NB4 (cell line): ENCODE data around the gene ALG5.

Experiments
- DNase-seq: peaks from one replicate; pipeline ENCODE4 v3.0.0; 2010; ENCODE audit warnings: low read depth
- H3K4me3 ChIP-seq: one replicate; pipeline ENCODE4 v1.5.1; 2011; ENCODE audit warnings: mild to moderate bottlenecking, low read depth, low read length, moderate library complexity
- MYC ChIP-seq: IDR thresholded peaks from 2 replicates; pipeline ENCODE4 v1.6.1; 2011; ENCODE audit warnings: low read depth, low read length
- POLR2A ChIP-seq: IDR thresholded peaks from 2 replicates; pipeline ENCODE4 v1.6.1; 2011; ENCODE audit warnings: mild to moderate bottlenecking; ENCODE audit not compliant: insufficient read length; ENCODE audit errors: extremely low read depth
- TF ChIP-seq, protein P1 (sequence below): IDR thresholded peaks from one replicate; pipeline ENCODE4 v1.5.1; 2012; ENCODE audit warnings: low read depth, low read length
- TF ChIP-seq, protein P2 (sequence below): IDR thresholded peaks from 2 replicates; pipeline ENCODE4 v1.6.1; 2011; ENCODE audit warnings: low read depth, low read length

Gene ALG5

DNA sequence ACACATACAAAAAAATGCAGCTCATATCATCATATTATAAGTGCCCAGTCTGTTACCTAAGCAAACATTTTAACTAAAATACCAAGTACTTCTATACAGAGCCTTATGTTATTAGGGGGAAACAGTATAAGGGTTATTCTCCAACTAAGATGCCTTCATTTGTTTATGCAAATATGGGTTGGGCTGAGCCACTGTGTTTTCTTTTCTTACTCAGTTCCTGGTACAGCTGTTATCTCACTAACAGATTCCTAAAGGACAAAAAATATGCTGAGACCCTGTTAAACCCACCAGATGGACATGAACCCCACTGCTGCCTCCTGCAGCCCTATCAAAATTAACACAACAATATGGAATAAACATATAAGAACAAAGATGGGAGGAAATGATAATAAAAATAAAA is 44.6 kb downstream of the ALG5 start:
- TF ChIP-seq, protein P1, sequence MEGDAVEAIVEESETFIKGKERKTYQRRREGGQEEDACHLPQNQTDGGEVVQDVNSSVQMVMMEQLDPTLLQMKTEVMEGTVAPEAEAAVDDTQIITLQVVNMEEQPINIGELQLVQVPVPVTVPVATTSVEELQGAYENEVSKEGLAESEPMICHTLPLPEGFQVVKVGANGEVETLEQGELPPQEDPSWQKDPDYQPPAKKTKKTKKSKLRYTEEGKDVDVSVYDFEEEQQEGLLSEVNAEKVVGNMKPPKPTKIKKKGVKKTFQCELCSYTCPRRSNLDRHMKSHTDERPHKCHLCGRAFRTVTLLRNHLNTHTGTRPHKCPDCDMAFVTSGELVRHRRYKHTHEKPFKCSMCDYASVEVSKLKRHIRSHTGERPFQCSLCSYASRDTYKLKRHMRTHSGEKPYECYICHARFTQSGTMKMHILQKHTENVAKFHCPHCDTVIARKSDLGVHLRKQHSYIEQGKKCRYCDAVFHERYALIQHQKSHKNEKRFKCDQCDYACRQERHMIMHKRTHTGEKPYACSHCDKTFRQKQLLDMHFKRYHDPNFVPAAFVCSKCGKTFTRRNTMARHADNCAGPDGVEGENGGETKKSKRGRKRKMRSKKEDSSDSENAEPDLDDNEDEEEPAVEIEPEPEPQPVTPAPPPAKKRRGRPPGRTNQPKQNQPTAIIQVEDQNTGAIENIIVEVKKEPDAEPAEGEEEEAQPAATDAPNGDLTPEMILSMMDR = no peak
- TF ChIP-seq, protein P2, sequence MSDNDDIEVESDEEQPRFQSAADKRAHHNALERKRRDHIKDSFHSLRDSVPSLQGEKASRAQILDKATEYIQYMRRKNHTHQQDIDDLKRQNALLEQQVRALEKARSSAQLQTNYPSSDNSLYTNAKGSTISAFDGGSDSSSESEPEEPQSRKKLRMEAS = no peak
- TF ChIP-seq MYC (no peak), POLR2A (no peak)
- no peak overlapping the region for H3K4me3 ChIP-seq
- DNase-seq = no peak

DNA sequence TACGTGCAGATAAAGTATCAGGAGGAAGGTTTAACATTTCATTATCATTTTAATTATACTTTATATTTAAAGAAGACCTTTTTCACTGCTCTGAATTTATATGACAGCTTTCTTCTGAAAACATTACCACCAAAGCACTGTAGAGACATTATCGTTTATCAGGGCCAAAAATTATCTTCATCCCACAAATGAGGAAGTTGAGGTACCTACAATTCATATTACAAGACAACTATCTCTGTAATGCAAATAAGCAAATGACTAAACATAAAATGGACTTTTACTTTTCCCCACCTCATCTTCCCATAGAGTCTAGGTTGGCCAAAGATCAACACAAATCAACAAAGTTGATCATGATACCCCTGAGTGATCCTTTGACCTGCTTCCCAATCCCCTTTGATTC is 48.2 kb downstream of the ALG5 start:
- no peak for DNase-seq
- TF ChIP-seq MYC = no peak
- TF ChIP-seq, protein P2 = no peak
- TF ChIP-seq, protein P1 = no peak
- TF ChIP-seq POLR2A = no peak
- no peak overlapping the region for H3K4me3 ChIP-seq

DNA sequence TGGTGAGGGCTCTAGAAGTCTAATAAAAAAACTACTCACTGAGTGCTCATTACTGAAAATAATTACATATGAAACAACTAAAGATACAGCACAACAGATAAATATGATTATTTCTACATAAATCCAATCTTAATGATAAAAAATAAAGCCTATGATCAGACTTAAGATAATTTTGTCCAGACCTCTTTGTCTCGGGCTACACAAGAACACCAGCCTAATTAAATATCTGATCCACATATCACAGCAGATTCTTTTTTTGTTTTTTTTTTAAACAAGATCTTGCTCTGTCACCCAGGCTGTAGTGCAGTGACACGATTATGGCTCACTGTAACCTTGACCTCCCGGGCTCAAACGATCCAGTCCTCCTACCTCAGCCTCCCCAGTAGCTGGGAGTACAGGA is 48.8 kb downstream of the ALG5 start:
- H3K4me3 ChIP-seq = no peak overlapping the region
- DNase-seq = no peak
- no peak for TF ChIP-seq POLR2A
- TF ChIP-seq, protein P1 = no peak
- TF ChIP-seq MYC = no peak
- TF ChIP-seq, protein P2 = no peak

DNA sequence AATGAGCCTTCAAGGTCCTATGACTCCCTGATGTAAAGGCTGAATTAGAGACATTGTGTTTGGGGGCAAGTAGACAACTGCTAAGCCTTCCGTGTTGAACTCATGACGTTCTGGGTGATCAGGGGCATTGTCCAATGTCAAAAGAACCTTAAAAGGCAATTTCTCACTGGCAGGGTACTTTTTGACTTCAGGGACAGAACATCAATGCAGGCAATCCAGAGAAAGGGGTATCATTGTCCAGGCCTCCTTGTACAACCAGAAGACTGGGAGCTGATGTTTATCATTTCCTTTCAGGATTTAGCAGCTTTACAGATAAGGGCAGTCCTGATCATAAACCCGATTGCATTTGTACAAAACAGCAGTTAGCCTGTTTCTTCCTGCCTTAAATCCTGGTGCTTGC is 54.1 kb downstream of the ALG5 start:
- TF ChIP-seq, protein P1 = no peak
- no peak for TF ChIP-seq POLR2A
- TF ChIP-seq MYC = no peak
- TF ChIP-seq, protein P2 = no peak
- no peak for DNase-seq
- no peak overlapping the region for H3K4me3 ChIP-seq

DNA sequence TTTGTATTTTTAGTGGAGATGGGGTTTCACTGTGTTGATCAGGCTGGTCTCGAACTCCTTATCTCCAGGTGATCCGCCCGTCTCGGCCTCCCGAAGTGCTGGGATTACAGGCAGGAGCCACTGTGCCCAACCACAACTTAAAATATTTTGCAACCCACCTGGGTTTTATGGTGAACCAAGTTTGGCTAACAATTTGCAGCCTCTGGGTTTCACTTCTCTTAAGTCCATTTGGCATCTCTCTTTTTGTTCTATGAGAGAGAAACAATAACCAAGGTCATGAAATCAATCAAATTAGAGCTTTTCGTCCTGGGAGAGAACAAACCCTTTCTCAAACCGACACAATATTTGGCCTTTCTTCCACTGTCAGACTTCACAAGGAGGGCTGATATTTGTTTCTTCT is 73.5 kb downstream of the ALG5 start:
- no peak overlapping the region for H3K4me3 ChIP-seq
- DNase-seq = no peak
- TF ChIP-seq, protein P1 = no peak
- TF ChIP-seq, protein P2 = no peak
- TF ChIP-seq POLR2A (no peak), MYC (no peak)

DNA sequence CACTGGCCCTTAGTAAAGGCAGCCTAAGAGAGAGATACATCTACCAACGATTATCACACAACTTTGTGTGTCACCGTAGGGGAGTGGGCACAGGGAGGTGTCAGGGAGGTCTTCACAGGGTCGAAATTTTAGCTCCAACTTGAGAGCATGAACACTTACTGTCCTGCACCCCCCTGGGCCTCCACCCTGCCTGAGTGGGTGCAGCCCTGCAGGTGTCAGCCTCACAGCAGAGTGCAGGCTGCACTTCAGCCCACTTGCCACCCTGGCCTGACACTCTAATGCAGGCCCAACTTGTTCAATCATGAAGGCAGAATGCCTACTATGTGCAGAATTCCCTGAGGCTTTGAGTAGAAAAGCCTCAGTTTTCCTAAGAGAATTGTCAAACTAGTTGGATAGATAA is 75.1 kb downstream of the ALG5 start:
- H3K4me3 ChIP-seq = no peak overlapping the region
- TF ChIP-seq MYC = no peak
- no peak for DNase-seq
